Activated CD8-positive, alpha-beta memory T cell treated with anti-CD3 and anti-CD28 coated beads for 1 hour (primary cell): ENCODE results near the gene ACR.

Experiments
- DNase-seq, 2 donors: peaks; one replicate each; pipeline ENCODE4 v3.0.0-alpha.2; 2020; ENCODE audit warnings: low read depth in 1 of 2; ENCODE audit errors: extremely low read depth in 1 of 2

ACR gene

DNA sequence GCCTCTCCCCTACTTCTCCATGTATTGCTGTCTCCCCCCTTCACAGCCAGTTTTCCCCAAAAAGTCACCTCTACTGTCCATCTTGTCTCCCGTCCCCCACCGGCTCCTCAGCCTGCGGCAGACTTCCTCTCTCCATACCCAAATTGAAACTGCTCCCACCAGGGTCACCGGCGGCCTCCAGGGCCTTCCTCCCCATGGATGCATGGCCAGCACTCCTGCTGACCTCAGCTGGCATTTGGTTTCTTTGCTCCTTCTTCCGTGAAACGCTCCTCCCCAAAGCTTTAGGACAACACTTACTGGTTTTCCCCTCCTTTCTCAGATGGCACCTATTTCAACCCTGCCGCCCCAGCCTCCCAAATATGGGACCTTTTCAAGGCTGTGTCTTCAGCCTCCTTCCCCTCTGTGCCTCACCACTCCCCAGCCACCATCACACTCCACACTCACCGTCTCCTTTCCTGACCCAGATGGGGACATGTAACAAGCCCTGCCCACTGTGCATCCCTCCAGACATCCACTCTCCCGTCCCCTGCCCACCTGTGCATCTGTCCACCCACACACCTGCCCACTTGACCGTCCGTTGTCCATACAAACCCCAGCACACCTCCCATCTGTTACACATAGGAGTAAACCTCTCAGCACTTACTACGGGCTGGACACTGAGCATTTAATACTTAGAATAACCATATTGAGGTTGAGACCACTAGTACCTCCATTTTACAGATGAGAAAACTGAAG is 21.5 kb upstream of the ACR start:
- DNase-seq, result no peak

DNA sequence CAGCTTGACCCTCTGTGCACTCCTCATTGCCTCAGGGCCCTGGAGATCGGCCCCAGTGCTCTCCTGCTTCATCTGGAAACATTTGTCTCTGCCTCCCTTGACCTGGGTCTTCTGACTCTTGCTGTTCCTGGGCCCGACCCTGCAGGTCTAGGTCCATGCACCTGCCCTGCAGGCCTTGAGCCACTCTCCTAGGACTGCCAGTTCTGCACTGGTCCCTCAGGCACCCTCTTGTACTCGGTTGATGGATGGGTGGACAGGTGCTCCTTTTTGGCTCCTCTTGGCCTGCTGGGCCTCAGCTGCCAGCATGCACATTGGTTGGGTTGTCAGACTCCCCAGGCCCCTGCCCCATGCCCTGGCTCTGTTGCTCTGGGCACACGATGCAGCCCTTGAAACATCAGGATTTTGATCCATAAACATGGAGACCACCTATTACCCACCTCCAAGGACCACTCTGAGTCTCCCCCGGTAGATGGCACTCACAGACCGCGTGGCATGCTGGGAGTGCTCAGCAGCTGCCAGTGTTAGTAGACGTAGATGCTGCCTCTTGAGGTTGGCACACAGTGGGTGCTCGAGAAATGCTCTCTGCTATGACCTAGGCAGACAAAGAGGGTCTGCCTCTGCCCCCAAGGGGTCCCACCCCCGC is 20.2 kb upstream of the ACR start:
- no peak for DNase-seq

DNA sequence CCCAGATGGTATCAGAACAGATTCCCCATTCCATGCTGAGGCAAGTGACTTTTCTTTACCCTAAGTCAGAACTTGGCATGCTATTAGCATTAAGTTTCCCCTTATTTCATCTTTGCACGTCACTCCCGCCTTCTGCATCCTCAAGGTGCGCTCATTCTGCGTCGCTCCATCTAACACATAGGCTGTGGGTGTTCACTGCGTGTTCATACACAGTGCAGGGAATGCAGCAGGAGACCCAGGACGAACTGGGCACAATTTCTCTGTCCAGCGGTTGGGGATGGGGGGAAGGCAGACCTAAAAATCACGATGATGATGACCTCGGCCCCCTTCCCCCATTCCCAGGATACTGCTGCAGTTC is 19.7 kb upstream of the ACR start:
- no peak for DNase-seq

DNA sequence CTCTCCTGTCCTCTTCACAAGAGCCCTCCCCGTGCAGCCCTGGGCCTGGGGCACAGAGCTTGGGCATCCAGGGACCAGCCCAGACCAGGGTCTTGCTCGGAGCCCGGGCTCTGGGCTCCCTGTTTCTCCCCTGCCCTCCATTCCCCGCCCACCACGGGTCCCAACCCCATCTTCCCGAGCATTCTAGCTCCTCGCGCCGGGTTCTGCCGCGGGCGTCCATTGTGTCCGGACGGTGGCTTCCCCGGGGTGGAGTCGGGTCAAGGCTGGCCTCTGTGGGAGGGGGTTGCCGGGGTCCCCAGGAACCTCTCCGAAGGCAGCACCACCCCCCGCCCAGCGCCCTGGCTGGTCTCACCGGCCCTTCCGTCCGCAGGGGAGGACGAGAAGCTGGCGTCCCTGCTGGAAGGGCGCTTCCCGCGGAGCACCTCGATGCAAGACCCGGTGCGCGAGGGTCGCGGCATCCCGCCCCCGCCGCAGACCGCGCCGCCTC is 18.1 kb upstream of the ACR start:
- no peak for DNase-seq

DNA sequence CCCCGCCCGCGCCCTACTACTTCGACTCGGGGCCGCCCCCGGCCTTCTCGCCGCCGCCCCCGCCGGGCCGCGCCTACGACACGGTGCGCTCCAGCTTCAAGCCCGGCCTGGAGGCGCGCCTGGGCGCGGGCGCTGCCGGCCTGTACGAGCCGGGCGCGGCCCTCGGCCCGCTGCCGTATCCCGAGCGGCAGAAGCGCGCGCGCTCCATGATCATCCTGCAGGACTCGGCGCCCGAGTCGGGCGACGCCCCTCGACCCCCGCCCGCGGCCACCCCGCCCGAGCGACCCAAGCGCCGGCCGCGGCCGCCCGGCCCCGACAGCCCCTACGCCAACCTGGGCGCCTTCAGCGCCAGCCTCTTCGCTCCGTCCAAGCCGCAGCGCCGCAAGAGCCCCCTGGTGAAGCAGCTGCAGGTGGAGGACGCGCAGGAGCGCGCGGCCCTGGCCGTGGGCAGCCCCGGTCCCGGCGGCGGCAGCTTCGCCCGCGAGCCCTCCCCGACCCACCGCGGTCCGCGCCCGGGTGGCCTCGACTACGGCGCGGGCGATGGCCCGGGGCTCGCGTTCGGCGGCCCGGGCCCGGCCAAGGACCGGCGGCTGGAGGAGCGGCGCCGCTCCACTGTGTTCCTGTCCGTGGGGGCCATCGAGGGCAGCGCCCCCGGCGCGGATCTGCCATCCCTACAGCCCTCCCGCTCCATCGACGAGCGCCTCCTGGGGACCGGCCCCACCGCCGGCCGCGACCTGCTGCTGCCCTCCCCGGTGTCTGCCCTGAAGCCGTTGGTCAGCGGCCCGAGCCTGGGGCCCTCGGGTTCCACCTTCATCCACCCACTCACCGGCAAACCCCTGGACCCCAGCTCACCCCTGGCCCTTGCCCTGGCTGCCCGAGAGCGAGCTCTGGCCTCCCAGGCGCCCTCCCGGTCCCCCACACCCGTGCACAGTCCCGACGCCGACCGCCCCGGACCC is 17.4 kb upstream of the ACR start:
- DNase-seq, result no peak

DNA sequence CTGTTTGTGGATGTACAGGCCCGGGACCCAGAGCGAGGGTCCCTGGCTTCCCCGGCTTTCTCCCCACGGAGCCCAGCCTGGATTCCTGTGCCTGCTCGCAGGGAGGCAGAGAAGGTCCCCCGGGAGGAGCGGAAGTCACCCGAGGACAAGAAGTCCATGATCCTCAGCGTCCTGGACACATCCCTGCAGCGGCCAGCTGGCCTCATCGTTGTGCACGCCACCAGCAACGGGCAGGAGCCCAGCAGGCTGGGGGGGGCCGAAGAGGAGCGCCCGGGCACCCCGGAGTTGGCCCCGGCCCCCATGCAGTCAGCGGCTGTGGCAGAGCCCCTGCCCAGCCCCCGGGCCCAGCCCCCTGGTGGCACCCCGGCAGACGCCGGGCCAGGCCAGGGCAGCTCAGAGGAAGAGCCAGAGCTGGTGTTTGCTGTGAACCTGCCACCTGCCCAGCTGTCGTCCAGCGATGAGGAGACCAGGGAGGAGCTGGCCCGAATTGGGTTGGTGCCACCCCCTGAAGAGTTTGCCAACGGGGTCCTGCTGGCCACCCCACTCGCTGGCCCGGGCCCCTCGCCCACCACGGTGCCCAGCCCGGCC is 16.7 kb upstream of the ACR start:
- no peak for DNase-seq

DNA sequence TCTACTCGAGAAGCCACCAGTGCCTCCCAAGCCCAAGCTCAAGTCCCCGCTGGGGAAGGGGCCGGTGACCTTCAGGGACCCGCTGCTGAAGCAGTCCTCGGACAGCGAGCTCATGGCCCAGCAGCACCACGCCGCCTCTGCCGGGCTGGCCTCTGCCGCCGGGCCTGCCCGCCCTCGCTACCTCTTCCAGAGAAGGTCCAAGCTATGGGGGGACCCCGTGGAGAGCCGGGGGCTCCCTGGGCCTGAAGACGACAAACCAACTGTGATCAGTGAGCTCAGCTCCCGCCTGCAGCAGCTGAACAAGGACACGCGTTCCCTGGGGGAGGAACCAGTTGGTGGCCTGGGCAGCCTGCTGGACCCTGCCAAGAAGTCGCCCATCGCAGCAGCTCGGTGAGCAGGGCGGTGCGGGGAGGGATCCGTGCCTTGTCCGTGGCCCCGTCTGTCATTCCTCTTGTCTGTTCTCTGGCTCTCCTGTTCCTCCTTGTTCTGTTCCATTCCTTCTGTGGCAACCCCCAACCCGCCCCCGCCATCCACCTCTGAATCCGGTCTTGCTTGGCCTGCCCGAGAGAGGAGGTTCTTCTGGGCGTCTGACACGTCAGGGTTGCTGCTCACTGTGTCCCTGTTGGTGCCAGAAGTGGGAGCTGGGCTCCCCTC is 15.8 kb upstream of the ACR start:
- no peak for DNase-seq

DNA sequence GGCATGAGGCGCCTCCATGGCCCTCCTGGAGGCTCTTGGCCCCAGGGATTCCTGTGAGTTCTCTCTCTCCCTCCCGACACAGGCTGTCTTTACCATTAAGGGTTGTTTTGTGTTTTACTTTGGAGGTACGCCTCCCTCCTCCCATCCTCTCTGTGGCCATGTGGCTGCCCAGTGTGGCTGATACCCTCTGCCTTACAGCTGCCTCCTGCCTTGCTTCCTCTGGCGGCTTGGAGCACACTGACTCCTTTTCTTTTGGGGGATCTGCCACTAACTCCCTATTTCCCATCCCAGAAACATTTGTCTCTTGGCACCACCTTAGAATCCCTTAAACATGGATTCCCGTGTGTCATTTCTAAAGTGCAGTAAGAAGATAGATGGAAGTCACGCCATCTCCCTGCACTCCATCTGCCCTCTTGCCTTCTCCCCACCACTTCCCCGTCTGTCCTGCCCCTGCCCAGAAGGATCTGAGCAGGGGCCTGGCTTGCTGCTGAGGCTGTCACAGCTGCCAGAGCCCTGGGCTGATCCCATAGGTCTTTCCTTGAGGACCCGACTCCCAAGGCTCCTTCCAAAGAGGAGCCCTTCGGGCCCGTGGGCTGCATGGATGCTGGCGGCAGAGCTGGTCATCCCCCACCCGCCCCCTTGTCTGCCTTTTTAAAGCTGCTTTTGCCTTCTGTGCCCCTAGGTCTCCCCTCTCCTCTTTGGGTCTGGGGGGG is 15.1 kb upstream of the ACR start:
- DNase-seq, result no peak

DNA sequence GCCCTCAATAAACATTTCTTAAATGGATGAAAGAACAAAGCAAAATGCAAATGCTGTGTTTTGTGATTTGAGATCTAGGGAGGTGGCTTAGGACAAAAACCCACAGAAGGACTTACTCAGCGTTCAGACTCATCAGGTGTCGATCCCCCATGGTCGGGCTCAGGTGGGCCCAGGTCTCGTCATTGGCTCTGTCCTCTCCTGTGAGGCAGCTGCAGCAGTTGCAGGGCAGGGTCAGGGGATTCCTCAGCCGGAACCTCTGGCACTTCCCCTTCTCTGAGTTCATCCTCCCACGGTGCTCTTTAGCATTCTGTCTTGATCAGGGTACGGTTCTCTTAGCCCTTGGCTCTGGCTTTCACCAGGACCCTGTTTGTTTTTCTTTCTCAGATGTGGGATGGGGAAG is 14.0 kb upstream of the ACR start:
- DNase-seq, result no peak

DNA sequence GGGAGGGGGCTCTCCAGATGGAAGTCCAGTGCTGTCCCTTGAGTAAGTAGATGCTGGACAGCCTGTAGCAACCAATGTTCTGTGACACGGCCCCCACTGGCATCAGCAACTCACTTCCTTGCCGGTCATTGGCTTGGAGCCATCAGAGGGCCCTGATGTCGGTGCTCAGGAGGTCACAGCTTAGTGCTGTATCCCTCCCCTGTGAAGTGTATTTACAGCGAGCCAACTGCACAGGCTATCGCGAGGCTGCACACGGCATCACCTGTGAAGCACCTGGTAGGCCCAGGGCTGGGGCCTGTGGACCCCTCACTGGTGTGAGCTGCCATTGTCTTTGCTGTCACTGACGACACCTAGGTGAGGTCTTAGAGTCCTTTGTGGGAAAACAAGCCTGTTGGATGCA is 13.4 kb upstream of the ACR start:
- no peak for DNase-seq

DNA sequence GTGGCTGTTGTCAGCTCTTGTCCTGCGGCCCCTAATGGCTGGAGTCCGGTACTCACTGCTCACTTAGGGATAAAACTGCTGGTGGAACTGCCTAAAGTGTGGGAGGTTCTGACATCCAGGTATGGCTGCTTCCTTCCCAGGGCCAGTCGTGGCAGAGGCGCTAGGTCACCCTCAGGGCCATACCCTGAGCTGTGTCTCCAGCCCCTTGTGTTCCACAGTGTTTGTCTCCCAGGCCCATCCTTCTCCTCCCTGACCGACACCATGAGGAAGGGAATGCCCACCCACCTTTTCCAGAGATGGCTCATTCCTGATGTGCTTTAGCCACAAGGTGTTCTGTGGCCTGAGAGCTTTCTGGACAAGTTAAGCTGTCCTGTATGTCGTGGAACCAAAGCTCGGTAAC is 12.4 kb upstream of the ACR start:
- no peak for DNase-seq

DNA sequence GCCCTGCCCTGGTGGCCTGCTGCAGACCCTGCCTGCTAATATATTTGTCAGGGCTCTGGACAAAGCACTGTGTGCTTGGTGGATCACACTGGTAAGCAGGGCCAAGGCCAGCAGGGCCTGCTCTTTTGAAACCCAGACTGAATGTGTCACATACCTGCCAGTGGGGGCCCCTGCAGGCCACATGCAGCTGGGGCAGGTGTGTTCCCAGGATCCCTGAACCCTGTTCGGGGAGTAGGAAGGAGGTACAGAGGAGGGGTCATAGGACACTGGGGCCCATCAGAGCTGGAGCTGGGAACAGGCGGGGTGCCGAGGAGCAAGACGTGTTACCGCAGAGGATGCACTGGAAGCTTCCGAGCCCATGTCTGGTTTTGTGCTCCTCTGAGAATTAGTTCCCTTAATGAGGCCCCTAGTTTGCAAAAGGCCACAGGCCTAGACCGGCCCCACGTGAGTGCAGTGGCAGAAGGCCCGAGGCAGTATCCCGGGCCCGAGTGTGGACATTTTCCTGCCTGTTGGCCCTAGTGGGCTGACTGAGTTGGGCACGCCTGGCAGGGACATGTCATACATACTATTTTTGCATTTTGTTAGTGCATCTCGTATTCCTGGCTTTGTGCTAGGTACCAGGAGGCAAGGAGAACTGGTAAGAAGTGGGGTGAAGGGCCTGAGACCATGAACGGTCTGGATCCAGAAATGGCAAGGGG is 11.2 kb upstream of the ACR start:
- DNase-seq, result no peak

DNA sequence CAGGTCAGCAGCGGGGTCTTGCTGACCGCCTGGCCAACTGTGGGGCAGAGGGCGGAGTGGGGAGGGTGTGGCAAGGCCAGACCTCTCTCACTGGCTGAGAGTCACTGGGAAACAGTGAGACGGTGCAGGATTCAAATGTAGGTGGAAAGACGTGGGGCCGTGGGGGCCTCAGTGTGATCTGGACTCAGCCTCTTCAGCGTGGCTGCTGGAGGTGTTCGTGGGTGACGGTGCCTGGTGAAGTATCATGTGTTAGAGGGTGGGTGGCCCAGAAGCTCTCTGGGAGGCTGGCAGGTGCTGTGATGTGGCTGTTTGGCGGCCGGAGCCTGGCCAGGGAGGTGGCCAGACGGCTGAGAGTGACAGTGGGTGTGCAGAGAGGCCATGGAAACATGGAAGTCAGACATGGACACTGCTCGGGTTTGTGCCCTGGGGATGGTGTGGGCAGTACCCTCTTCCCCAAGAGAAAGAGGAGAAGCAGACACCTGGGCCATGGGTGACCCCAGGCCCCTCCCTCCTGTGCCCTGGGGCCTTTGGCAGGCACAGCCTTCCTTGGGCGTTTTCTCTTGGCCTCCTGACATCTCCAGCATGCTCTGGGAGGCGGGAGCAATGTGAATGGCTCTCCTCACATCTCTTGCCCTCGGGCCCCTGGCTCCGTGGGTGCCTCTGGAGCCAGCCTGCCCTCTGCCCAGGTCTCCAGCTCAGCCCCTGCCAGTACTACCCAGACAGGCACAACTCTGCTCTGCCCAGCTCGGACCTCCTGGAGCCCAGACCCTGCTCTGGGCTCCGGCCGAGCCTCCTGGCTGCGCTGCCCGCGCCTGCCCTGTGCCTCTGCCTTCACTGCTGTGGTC is 10.1 kb upstream of the ACR start:
- DNase-seq, result no peak

DNA sequence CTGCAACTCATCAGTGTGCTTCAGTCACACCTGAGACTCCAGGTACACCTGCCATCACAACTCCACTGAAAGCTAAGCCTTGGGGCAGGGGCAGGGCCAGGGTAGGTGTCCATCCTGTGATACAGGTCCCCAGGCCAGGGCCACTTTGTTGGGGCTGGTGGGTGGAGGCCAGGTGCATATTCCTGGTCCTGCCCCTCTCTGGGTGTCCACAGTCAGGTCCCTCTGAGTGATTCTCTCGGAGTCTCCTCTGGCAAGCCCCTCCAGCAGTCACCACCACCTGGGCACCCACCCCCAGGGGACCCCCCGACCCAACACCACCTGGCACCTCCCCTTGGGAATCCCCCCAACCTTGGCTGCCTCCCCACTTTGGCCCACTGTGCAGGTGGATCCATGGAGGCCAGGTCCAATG is 9.5 kb upstream of the ACR start:
- DNase-seq, result no peak

DNA sequence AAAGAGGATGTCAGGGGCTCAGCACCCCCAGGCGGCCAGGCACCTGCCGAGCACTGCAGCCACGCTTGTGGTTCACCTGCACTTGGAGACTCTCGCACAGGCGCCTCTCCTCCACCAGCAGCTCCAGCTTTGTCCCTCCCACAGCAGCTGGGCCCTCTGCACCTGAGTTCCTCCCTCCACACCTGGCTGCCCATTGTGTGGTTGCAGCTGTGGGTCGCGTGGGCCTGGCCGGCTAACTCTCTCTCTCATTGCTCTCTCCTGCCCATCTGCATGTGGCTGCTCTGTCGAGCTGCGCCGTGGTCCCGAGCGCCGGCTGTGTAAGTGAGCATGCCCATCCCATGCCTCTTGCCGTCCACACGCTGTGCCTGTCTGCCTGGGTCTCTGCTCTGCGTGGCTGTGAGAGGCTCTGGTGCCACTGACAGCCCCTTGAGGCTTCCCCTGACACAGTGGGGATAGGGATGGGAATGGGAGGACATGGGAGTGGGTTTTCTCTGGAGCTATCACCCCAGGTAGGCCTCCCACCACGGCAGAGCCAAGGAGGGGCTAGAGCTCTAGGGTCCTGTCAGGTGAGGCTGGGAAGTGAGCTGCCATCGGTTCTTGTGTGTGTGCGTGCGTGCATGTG is 8.5 kb upstream of the ACR start:
- no peak for DNase-seq

DNA sequence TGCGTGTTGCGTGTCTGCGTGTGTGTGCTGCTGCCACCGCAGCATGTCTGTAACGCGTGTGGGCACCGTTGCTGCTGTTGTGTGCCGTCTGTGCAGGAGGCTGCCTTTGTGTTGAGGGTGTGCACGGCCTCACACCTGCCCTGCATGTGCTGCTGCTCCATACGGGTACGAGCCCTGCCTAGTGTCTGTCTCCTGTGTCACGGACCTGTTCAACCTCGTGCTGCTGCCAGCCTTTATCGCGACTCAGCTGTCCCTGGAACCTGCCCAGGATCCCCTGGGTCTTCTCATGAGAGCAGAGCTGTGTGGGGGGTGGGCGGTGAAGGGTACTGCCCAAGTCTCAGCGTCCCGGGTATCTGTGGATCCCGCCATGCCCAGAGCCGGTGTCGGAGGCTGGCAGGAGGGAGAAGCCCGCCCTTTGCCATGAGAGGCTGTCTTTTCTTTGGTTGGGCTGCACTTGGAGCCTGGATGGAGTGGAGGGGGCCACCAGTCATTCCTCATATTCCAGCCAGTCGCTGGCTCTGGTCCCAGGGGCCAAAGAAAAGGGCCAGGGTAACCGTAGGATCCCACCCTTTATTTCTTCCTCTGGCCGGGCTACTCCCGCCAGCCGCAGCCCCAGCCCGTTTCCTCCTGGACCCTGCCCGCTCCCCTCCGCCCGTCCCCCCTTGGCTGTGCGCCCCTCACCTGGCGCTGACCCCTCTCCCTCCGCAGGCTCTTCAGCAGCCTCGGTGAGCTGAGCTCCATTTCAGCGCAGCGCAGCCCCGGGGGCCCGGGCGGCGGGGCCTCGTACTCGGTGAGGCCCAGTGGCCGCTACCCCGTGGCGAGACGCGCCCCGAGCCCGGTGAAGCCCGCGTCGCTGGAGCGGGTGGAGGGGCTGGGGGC is 7.8 kb upstream of the ACR start:
- no peak for DNase-seq

DNA sequence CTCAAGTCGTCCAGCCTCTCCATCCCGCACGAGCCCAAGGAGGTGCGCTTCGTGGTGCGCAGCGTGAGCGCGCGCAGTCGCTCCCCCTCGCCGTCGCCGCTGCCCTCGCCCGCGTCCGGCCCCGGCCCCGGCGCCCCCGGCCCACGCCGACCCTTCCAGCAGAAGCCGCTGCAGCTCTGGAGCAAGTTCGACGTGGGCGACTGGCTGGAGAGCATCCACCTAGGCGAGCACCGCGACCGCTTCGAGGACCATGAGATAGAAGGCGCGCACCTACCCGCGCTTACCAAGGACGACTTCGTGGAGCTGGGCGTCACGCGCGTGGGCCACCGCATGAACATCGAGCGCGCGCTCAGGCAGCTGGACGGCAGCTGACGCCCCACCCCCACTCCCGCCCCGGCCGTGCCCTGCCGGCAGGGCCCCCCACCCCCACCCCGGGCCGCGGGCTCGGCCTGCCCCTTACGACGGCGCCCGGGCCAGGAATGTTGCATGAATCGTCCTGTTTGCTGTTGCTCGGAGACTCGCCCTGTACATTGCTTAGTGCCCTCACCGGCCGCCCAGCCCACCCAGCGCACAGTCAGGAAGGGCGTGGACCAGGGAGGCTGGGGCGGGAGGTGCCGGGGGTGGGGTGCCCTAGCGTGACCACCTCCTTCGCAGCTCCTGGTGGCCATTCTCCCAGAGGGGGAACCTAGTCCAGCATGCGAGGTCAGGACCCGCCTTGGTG is 6.9 kb upstream of the ACR start:
- DNase-seq, result no peak
